GM12874 (cell line): ENCODE measurements around the gene C2orf66.

Experiments
- TF ChIP-seq, protein P1 (sequence below): IDR thresholded peaks from 2 replicates; pipeline ENCODE4 v1.5.1; 2011; ENCODE audit warnings: low read depth, mild to moderate bottlenecking, control low read depth, low read length, moderate library complexity; ENCODE audit not compliant: insufficient read depth

The C2orf66 gene

DNA sequence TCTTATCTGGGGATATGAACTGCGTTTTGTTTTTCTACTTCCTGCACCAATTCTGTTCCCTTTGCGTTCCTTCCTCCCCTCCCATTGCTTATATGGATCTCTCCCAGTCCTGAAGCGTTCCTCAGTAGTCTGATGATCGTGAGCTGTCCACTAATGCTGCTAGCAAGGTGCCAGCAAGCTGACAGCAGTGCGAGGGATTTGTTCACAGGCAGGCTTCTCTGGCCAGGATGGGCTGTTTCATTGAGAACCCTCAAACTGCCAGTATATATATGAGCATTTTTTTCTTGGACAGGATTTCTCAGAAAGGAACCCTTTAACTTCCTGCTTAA lies 49.8 kb downstream of the C2orf66 start:
- TF ChIP-seq, protein P1, sequence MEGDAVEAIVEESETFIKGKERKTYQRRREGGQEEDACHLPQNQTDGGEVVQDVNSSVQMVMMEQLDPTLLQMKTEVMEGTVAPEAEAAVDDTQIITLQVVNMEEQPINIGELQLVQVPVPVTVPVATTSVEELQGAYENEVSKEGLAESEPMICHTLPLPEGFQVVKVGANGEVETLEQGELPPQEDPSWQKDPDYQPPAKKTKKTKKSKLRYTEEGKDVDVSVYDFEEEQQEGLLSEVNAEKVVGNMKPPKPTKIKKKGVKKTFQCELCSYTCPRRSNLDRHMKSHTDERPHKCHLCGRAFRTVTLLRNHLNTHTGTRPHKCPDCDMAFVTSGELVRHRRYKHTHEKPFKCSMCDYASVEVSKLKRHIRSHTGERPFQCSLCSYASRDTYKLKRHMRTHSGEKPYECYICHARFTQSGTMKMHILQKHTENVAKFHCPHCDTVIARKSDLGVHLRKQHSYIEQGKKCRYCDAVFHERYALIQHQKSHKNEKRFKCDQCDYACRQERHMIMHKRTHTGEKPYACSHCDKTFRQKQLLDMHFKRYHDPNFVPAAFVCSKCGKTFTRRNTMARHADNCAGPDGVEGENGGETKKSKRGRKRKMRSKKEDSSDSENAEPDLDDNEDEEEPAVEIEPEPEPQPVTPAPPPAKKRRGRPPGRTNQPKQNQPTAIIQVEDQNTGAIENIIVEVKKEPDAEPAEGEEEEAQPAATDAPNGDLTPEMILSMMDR, result no peak

DNA sequence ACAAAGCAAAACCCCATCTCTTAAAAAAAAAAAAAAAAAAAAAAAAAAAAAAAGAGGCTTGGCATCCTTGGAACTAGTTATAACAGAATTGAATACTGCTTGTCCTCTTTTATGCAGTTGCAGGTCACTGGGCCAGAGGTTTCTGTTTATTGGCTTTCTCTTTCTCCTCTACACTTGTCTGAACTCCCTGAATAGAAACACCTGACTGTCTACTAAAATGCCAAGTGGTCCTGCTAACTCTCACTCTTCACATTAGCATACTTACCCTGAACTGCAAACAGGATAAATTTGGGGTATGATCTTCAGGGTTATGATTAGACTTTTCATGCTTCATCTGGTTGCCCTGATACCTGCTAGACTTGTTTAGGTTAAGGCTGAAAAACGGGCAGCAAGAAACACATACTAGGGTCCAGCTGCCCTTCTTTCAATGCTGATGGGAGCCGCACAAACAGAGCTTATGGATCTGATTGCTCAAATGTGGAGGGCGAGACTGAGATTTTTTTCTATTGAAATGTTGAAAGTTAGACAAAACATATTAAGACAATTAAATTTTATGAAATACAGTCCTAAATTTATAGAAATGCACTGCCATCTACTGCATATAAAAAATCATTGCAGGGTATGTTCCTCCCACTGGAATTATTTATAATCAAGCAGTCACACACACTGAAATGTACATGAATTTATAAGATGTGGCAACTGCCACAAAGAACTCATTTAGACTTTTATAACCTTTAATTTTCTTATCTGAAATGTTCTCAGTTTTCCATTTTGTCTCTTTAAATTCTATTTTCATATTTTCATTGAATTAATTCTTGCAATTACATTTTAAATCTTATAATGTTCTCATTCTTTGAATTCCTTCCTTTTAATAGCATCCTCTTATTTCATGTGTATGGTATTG lies 50.4 kb downstream of the C2orf66 start:
- TF ChIP-seq, protein P1, result no peak
